Right atrium auricular region (tissue), 2 donors: ENCODE measurements around the gene POU2AF1. TPM values are rescaled to one million over a fixed set of nuclear protein-coding genes. Genes with fewer than 3 reads are reported as not detected.
A peak's percentile ranks its signal among the peaks of the same experiment; 100 is the strongest.

Experiments
- DNase-seq: peaks from one replicate; pipeline ENCODE4 v3.0.0-alpha.2; 2019; ENCODE audit warnings: low spot score
- H3K27ac ChIP-seq, 2 donors: fragments of 200-600 bp; sonication (generic); 1 replicate in 1 of 2; 2 replicates in 1 of 2; pipeline ENCODE4 v1.5.1; 2016 to 2019
- H3K27me3 ChIP-seq, 2 donors: fragments of 200-600 bp; sonication (generic); one replicate each; pipeline versions ENCODE4 v1.5.1 to v1.6.0; 2017 to 2019
- H3K36me3 ChIP-seq: fragments of 200-600 bp; sonication (generic); one replicate; pipeline ENCODE4 v1.5.1; 2016
- H3K4me1 ChIP-seq, 2 donors: fragments of 200-600 bp; sonication (generic); one replicate each; pipeline versions ENCODE4 v1.5.1 to v1.6.0; 2017 to 2019
- H3K4me3 ChIP-seq, 2 donors: fragments of 200-600 bp; sonication (generic); 1 replicate in 1 of 2; 2 replicates in 1 of 2; pipeline ENCODE4 v1.5.1; 2017 to 2019; ENCODE audit warnings: mild to moderate bottlenecking in 1 of 2, moderate library complexity in 1 of 2
- H3K9me3 ChIP-seq, 2 donors: fragments of 200-600 bp; sonication (generic); one replicate each; pipeline ENCODE4 v1.5.1; 2019
- total RNA-seq, 2 donors: library from RNA; depleted of rRNA; stranded (reverse); fragments of >200 nt; gene quantifications; one replicate each; pipeline ENCODE4 v1.1.0, GENCODE V29; 2016
- TF ChIP-seq, protein P1 (sequence below), 2 donors: fragments of 200-600 bp; sonication (generic); IDR thresholded peaks; one replicate each; pipeline ENCODE4 v1.5.1; 2019; ENCODE audit warnings: antibody characterized with exemption in 2 of 2

The POU2AF1 gene
- total RNA-seq, 2 donors from 2014 or later = 0.11 to 1.6 TPM

DNA sequence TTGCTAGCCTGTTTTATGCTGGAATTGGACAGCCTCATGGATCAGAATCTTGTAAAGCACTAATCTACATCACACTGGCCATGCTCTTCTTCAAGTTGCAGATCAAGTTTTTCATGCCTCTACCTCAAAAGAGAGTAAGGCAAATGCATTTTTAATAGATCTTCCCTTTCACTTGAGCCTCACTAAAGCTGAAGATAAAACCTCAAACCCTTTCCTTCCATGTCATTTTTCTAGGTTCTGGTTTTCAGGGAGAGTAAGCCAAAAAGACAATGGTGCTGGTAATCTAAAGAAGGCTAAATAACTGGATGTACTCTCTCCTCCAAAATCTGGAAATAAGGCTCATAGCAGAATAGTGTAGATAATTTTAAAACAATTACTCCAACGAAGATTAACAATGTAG, 28.3 kb downstream of the POU2AF1 start:
- Histone ChIP-seq H3K4me3 (no peak overlapping the region), H3K4me1 (no peaks in the 10 kb centered on the region), H3K36me3 (no peaks in the 10 kb centered on the region), H3K27ac (no peak overlapping the region), H3K9me3 (no peaks in the 10 kb centered on the region), H3K27me3 (no peaks in the 10 kb centered on the region)
- DNase-seq = no peak
- TF ChIP-seq, protein P1, sequence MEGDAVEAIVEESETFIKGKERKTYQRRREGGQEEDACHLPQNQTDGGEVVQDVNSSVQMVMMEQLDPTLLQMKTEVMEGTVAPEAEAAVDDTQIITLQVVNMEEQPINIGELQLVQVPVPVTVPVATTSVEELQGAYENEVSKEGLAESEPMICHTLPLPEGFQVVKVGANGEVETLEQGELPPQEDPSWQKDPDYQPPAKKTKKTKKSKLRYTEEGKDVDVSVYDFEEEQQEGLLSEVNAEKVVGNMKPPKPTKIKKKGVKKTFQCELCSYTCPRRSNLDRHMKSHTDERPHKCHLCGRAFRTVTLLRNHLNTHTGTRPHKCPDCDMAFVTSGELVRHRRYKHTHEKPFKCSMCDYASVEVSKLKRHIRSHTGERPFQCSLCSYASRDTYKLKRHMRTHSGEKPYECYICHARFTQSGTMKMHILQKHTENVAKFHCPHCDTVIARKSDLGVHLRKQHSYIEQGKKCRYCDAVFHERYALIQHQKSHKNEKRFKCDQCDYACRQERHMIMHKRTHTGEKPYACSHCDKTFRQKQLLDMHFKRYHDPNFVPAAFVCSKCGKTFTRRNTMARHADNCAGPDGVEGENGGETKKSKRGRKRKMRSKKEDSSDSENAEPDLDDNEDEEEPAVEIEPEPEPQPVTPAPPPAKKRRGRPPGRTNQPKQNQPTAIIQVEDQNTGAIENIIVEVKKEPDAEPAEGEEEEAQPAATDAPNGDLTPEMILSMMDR (IDR thresholded peaks at IDR 0.05) = no peak

DNA sequence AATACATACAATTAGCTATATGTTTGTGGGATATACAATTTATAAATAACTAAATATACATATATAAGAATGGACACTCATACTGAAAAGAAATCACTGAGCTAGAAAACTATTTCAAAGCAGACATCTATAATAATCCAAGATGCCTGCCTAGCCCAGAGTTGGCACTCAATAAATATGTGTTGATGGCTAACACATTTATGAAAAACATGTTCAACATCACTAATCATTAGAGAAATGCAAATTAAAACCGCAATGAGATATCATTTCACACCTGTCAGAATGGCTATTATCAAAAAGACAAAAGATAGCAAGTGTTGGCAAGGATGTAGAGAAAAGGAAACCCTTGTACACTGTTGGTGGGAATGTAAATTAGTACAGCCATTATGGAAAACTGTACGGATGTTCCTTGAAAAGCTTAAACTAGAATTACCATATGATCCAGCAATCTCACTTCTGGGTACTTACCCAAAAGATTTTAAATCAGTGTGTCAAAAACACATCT, 29.8 kb downstream of the POU2AF1 start:
- Histone ChIP-seq H3K4me3 (no peak overlapping the region), H3K27ac (no peak overlapping the region), H3K9me3 (no peaks in the 10 kb centered on the region), H3K36me3 (no peaks in the 10 kb centered on the region), H3K4me1 (no peaks in the 10 kb centered on the region), H3K27me3 (no peaks in the 10 kb centered on the region)
- TF ChIP-seq, protein P1 (IDR thresholded peaks at IDR 0.05) = no peak
- no peak for DNase-seq

DNA sequence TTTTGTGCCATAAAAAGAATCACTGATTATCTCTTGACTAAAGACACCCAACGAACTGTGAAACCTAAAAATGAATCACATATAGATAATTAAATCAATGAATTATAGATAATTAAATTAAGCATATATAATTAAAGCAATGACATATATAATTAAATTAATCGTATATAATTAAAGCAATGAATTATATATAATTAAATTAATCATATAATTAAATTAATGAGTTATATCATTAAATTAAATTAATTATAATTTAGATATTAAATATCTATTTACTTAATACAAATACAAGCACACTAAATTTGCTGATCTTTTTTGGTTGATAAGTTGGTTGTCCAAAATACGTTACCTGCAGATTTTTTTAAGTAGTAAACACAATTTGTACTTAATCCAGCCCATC, 30.9 kb downstream of the POU2AF1 start:
- Histone ChIP-seq H3K36me3 (no peaks in the 10 kb centered on the region), H3K4me3 (no peak overlapping the region), H3K4me1 (no peaks in the 10 kb centered on the region), H3K27ac (no peak overlapping the region), H3K9me3 (no peaks in the 10 kb centered on the region), H3K27me3 (no peaks in the 10 kb centered on the region)
- no peak for DNase-seq
- TF ChIP-seq, protein P1 (IDR thresholded peaks at IDR 0.05) = no peak

DNA sequence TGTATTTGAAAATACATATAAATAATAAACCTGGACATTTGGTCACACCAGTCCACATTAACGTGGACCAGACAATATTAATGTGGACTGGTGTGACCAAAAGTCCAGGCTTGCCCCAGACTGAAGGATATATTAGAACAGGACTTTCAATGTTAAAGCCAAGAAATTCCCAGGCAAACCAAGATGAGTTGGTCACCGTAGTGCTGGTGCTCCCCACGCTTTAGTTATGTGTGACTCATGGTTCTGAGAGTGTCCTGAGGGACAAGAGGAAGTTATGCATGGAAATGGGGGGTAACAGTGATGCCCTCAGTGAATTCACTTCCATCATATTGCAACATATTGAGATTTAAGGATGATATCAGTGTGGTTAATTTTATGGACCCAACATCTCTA, 31.4 kb downstream of the POU2AF1 start:
- H3K27me3 ChIP-seq = no peaks in the 10 kb centered on the region
- no peaks in the 10 kb centered on the region for H3K36me3 ChIP-seq
- H3K27ac ChIP-seq = no peak overlapping the region
- H3K4me3 ChIP-seq = no peak overlapping the region
- H3K9me3 ChIP-seq = no peaks in the 10 kb centered on the region
- no peaks in the 10 kb centered on the region for H3K4me1 ChIP-seq
- TF ChIP-seq, protein P1 (IDR thresholded peaks at IDR 0.05) = no peak
- peak; percentile 50 for DNase-seq

DNA sequence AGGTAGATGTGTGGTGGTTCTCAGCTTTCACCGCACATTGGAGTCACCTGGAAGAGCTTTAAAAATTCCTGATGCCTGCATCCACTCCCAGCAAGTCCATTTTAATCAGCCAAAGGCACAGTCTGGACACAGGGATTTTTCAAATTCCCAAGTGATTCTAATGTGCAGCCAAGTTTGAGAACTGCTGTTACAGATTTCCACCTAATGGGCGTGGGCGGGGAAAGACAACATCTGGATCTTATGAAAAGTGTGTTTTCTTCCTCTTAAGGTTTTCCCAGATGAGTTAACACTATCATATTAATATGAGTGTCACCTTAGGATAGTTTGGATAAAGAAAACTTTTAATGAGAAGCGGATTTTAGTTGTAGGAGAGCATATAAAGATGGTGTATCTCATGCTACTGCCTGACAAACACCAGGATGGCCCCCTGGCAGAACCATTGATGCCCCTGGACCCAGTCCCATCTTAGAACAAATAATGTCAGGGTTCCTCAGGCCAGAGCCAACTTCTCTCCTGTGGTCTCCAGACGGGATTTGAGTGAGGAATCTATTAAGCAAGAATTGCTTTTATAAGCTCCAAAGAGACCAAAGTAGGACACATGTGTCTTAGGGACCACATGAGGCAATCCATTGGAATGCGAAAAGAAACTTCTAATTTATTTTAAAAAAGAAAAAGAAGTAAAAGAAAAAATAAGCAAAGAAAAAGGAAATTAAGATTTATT, 31.9 kb downstream of the POU2AF1 start:
- H3K9me3 ChIP-seq = no peaks in the 10 kb centered on the region
- H3K27me3 ChIP-seq = no peaks in the 10 kb centered on the region
- TF ChIP-seq, protein P1 (IDR thresholded peaks at IDR 0.05) = no peak
- no peaks in the 10 kb centered on the region for H3K4me1 ChIP-seq
- peak; percentile 21 for DNase-seq
- H3K27ac ChIP-seq = no peak overlapping the region
- no peaks in the 10 kb centered on the region for H3K36me3 ChIP-seq
- H3K4me3 ChIP-seq = no peak overlapping the region

DNA sequence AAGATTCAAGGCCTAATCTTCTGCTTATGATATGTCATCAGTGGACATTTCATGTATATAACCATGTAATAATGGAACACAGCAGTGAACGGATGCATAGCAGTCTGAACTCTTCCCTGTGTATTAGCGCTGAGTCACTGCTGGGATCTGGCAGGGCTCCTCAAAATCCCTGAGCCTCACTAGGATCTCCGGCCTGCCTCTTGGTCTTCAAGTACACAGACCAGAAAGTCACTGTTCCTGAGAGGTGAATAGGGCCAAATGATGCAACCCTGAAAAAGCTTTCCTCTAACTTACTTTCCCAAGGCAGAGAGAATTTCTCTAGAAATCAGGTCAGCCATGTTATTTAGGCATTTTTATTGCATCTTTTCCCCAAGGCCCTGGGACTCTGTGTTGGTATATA, 35.0 kb downstream of the POU2AF1 start:
- no peaks in the 10 kb centered on the region for H3K27me3 ChIP-seq
- H3K27ac ChIP-seq = no peak overlapping the region
- DNase-seq = peak; percentile 69
- no peaks in the 10 kb centered on the region for H3K36me3 ChIP-seq
- no peak overlapping the region for H3K4me3 ChIP-seq
- TF ChIP-seq, protein P1 (IDR thresholded peaks at IDR 0.05) = no peak
- H3K4me1 ChIP-seq = no peaks in the 10 kb centered on the region
- peaks cover 4 to 17% of the 10 kb centered on the region in 2 donors for H3K9me3 ChIP-seq
